OCI-LY1 (cell line): Measurements from ENCODE around the gene KIAA1614.

Experiments used
- CTCF ChIP-seq: fragments of 200-600 bp; sonication (generic), shearing (Covaris generic); IDR thresholded peaks from 2 replicates; pipeline ENCODE4 v1.5.1; 2017; ENCODE audit warnings: mild to moderate bottlenecking, antibody characterized with exemption, low read length, moderate library complexity, mixed read lengths
- EZH2 ChIP-seq: fragments of 200-600 bp; sonication (generic), shearing (Covaris generic); IDR thresholded peaks from 2 replicates; pipeline ENCODE4 v1.8.0; 2017; ENCODE audit warnings: borderline replicate concordance, mixed run types, mild to moderate bottlenecking, antibody characterized with exemption, low read length, moderate library complexity, mixed read lengths

GRCh38 chr1:180884588-180885300 is 28.0 kb upstream of the KIAA1614 start:
- TF ChIP-seq CTCF, result no peak
- TF ChIP-seq EZH2, result no peak
